Right lobe of liver (tissue), 6 donors: ENCODE results near the gene PSMA5. TPM values are rescaled to one million over a fixed set of nuclear protein-coding genes. Genes with fewer than 3 reads are reported as not detected.
A peak's percentile ranks its signal among the peaks of the same experiment; 100 is the strongest.

ENCODE experiments used
- ATAC-seq, 4 donors: fragments of 200-7000 bp; cut with Tn5 transposase; one replicate each; pipeline ENCODE4 v1.9.1; 2020; ENCODE audit warnings: mild to moderate bottlenecking in 4 of 4, moderate library complexity in 4 of 4
- DNase-seq, 3 donors: peaks; one replicate each; pipeline ENCODE4 v3.0.0-alpha.2; 2020
- H3K27ac ChIP-seq, 3 donors: fragments of 200-600 bp; one replicate each; pipeline ENCODE4 v1.8.0; 2022
- H3K27me3 ChIP-seq, 2 donors: fragments of 200-600 bp; one replicate each; pipeline ENCODE4 v1.8.0; 2022
- H3K36me3 ChIP-seq, 4 donors: fragments of 200-600 bp; sonication (generic) in 1 of 4; one replicate each; pipeline versions ENCODE4 v1.5.1 to v1.8.0; 2017 to 2022; ENCODE audit warnings: control low read depth in 1 of 4
- H3K4me1 ChIP-seq, 4 donors: fragments of 200-600 bp; sonication (generic) in 1 of 4; one replicate each; pipeline versions ENCODE4 v1.5.1 to v1.8.0; 2017 to 2022; ENCODE audit warnings: control low read depth in 1 of 4
- H3K4me3 ChIP-seq, 3 donors: fragments of 200-600 bp; one replicate each; pipeline ENCODE4 v1.8.0; 2022
- H3K9me3 ChIP-seq, 4 donors: fragments of 200-600 bp; sonication (generic) in 1 of 4; one replicate each; pipeline versions ENCODE4 v1.5.1 to v1.8.0; 2017 to 2022; ENCODE audit warnings: control low read depth in 1 of 4
- CTCF ChIP-seq, 4 donors: fragments of 200-600 bp in 3 of 4; fragments of 450-650 bp in 1 of 4; IDR thresholded peaks; one replicate each; pipeline versions ENCODE4 v1.5.1 to v1.8.0; 2016 to 2022; ENCODE audit warnings: antibody characterized with exemption in 4 of 4, mild to moderate bottlenecking in 2 of 4
- POLR2A ChIP-seq: fragments of 450-650 bp; IDR thresholded peaks from one replicate; pipeline ENCODE4 v1.6.1; 2017; ENCODE audit warnings: antibody characterized with exemption, mild to moderate bottlenecking
- whole genome bisulfite sequencing: methylation state at CpG from one replicate; pipeline ENCODE4 v1.1.6; 2018; ENCODE audit warnings: low coverage, low lambda C conversion rate; ENCODE audit not compliant: insufficient coverage; ENCODE audit errors: missing lambda C conversion rate; 5-methylcytosine and 5-hydroxymethylcytosine counted together
- intact Hi-C, 2 donors: fragments of 100-400 bp; cut with DNase I; formaldehyde crosslinking; loops; one replicate each; pipeline versions ENCODE4 v1.11.2 to v1.14.1; 2022
- total RNA-seq, 6 experiments: library from RNA; depleted of rRNA in 2 of 6; stranded (reverse); fragments of >200 nt in 2 of 6; fragmentation: NEBNext Ultra II Directional in 3 of 6; extraction: Animal tissue kit (Norgen Biotek cat#: 25700) in 3 of 6; gene quantifications; one replicate each; pipeline versions ENCODE4 v1.1.0 to v1.2.4, GENCODE V29; 2016 to 2023
- donor health status: DM: no; HTN: yes; CAD: no.
- donor health status: DM: no; HTN: no; CAD: no.
- donor health status: DM: no; HTN: no; CAD: no.
- donor health status: DM: no; HTN: yes; CAD: no.
- donor health status: DM: no; HTN: yes; CAD: no.

The PSMA5 gene
- total RNA-seq, 6 experiments from 2014 or later: 38.8 to 83.5 (median 61.1) TPM

DNA sequence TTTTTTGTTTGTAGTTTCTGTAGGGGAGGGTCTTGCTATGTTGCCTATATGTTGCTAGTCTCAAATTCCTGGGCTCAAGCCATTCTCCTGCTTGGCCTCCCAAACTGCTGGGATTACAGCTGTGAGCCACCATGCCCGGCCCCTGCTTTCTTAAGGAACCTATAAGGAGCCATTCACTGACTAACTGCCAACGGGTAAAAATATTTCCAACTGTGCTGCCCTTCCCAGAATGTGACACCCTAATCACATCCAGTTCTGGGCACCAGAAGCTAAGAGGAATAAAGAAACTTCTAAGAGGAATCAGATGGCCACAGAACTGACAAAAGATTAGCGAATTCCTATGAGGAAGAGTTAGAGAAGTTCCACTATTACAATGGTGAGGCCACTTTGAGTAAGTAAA is 46.5 kb upstream of the PSMA5 start:
- Histone ChIP-seq H3K36me3 (no peaks in the 10 kb centered on the region), H3K27ac (no peak overlapping the region), H3K9me3 (no peaks in the 10 kb centered on the region), H3K4me1 (no peaks in the 10 kb centered on the region), H3K4me3 (no peak overlapping the region), H3K27me3 (no peaks in the 10 kb centered on the region)
- ATAC-seq (no peak), DNase-seq (peak in 1 of 3 donors; percentile 23)
- TF ChIP-seq CTCF (IDR thresholded peaks at IDR 0.05) (no peak), POLR2A (no peak)
- intact Hi-C loops: no loop called here
- WGBS: 52% methylated on average over 3 of the region's 3 CpGs

DNA sequence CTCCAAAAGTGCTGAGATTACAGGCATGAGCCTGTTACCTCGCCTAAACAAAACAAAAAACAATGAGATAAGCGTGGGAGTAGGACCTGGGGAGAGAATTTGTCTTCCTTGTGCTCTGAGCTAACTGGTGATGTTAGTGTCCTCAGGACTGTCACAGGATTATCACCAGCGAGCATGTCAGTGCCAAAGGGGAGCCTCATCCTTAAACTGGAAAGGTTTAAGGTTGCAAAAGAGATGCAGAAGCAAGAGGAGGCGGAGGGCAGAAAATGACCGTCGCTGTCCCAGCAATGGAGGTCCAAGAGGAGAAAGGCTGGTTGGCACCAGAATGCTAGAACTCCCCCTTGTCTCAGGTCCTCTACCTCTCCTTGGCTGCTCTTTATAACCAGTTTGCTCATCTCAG is 44.0 kb upstream of the PSMA5 start:
- Histone ChIP-seq H3K27me3 (no peaks in the 10 kb centered on the region), H3K4me3 (no peak overlapping the region), H3K27ac (no peak overlapping the region), H3K9me3 (no peaks in the 10 kb centered on the region), H3K36me3 (no peaks in the 10 kb centered on the region), H3K4me1 (peaks cover 0 to 6% (median 0%) of the 10 kb centered on the region in 4 donors)
- DNase-seq (no peak), ATAC-seq (no peak)
- WGBS: 61% methylated on average over 6 of the region's 6 CpGs
- intact Hi-C loops: no loop called here
- TF ChIP-seq POLR2A: no peak
- TF ChIP-seq CTCF (IDR thresholded peaks at IDR 0.05): no peak

DNA sequence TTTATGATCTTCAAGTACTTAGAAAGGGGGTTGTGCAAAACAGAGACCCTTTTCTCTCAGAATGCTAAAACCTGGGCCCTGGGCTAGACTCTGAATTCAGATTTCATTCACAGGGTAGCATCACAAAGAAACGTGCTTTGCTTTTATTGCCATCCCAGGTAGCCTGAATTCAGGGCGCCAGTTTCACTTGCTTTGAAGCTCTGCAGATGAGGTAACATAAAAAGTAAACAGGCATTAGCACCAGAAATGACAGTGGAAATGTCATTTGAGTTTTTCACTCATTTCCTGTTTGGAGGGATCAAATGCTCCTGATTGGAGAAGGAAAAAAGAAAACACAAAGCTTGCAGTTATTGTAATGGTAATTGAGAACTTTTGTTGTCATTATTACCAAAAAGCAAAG is 42.7 kb upstream of the PSMA5 start:
- peaks cover 0 to 6% (median 0%) of the 10 kb centered on the region in 4 donors for H3K4me1 ChIP-seq
- H3K27me3 ChIP-seq: no peaks in the 10 kb centered on the region
- no peaks in the 10 kb centered on the region for H3K36me3 ChIP-seq
- WGBS: 13% methylated on average over 2 of the region's 2 CpGs
- no peak for DNase-seq
- H3K4me3 ChIP-seq: no peak overlapping the region
- H3K9me3 ChIP-seq: no peaks in the 10 kb centered on the region
- ATAC-seq: no peak
- TF ChIP-seq POLR2A (no peak), CTCF (IDR thresholded peaks at IDR 0.05) (no peak)
- no peak overlapping the region for H3K27ac ChIP-seq
- intact Hi-C loops: no loop called here

- DNase-seq (no peak), ATAC-seq (no peak)
- Histone ChIP-seq H3K9me3 (no peaks in the 10 kb centered on the region), H3K27me3 (no peaks in the 10 kb centered on the region), H3K27ac (no peak overlapping the region), H3K4me1 (peaks cover 0 to 6% (median 0%) of the 10 kb centered on the region in 4 donors), H3K36me3 (no peaks in the 10 kb centered on the region), H3K4me3 (no peak overlapping the region)
- intact Hi-C loops: no loop called here
- TF ChIP-seq POLR2A (no peak), CTCF (IDR thresholded peaks at IDR 0.05) (no peak)
- no CpG with 5 or more reads among the region's 1 CpG for WGBS
Observed at GRCh38 chr1:109468061-109468460, 41.8 kb upstream of the PSMA5 start.

- H3K4me3 ChIP-seq: peak overlapping the region; percentile 62 to 72 (median 68)
- TF ChIP-seq POLR2A (no peak), CTCF (IDR thresholded peaks at IDR 0.05) (no peak)
- WGBS: 17% methylated on average over 18 of the region's 23 CpGs
- no peaks in the 10 kb centered on the region for H3K27me3 ChIP-seq
- DNase-seq: no peak
- no peaks in the 10 kb centered on the region for H3K36me3 ChIP-seq
- no peak overlapping the region for H3K27ac ChIP-seq
- peaks cover 0 to 6% (median 0%) of the 10 kb centered on the region in 4 donors for H3K4me1 ChIP-seq
- intact Hi-C loops: no loop called here
- ATAC-seq: peak in 3 of 4 donors; percentile 34 to 53 (median 52)
- H3K9me3 ChIP-seq: no peaks in the 10 kb centered on the region
Observed at GRCh38 chr1:109467301-109467777, 41.1 kb upstream of the PSMA5 start.
